Epidermal melanocyte (primary cell): ENCODE results near the gene TCP1.
A peak's percentile ranks its signal among the peaks of the same experiment; 100 is the strongest.
"Not testable (repeated sequence)": the region's sequence is repeated elsewhere in the genome, so short reads cannot be mapped to it uniquely, and the experiment has no call there.

ENCODE experiments used
- DNase-seq: peaks from one replicate; pipeline ENCODE4 v3.0.0; 2011; ENCODE audit warnings: low spot score; ENCODE audit not compliant: insufficient read length

The TCP1 gene

GRCh38 chr6:159778131-159778530 lies 11.3 kb downstream of the TCP1 start:
- DNase-seq = no peak

DNA sequence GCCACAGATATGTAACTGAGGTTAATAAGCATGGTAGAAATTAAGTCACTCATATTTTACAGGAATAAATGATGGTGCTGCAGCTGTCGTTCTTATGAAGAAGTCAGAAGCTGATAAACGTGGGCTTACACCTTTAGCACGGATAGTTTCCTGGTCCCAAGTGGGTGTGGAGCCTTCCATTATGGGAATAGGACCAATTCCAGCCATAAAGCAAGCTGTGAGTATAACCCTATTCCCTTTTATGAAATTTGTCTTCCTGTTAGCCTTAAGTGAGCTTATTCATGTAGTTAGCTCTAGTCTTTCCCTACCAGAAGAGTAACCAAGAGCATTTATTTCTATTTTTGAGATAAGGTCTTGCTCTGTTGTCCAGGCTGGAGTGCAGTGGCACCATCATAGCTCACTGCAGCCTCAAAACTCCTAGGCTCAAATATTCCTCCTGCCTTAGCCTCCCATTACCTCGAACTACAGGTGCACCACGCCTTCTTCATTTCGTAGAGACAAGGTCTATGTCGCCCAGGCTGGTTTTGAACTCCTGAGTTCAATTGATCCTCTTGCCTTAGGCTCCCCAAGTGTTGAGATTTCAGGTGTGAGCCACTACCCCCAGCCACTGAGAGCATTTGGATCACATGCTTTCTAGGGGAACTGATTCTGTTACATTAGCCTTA lies 12.0 kb downstream of the TCP1 start:
- DNase-seq = no peak

DNA sequence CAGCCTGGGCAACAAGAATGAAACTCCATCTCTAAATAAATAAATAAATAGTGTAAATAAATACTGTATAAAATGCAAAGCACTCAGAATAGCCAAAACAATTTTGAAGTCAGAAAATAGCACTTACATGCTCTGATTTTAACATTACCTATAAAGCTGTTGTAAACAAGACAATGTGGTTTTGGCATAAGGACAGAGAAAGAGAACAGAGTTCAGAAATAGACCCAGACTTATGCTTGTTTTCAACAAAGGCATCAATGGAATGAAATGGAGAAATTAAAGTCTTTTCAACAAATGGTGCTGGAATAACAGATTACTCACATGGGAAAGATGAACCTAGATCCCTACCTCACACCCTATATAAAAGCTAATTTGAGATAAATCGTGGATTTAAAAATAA lies 17.2 kb downstream of the TCP1 start:
- DNase-seq = no peak

DNA sequence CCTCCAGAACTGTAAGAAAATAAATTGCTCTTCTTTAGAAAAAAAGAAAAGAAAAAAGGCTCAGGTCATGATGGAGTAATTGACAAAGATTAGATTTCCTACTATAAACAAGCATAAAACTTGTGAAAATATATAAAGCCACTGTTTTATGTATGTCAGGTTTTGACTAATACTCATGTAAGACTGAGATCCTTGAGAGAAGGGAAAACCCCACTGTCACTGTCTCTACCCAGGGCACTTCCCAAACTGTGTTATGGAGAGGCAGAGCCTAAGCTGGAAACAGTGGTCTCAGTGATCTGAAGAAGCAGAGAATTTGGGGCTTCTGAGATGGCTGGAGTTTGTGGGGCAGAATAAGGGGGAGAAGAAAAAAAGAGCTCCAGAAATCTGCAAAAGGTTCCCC lies 19.9 kb downstream of the TCP1 start:
- DNase-seq = no peak

GRCh38 chr6:159766906-159767305 lies 22.5 kb downstream of the TCP1 start:
- no peak for DNase-seq

- no peak for DNase-seq
These were observed 26.6 kb downstream of the TCP1 start for GRCh38 chr6:159762681-159763293.

GRCh38 chr6:159761873-159762680 lies 27.3 kb downstream of the TCP1 start, which contains the start of gene ACAT2:
Gene ACAT2 (plus strand): TSS chr6:159762045. CDS start chr6:159762088, 43 bp downstream.
- DNase-seq = peak; percentile 96

GRCh38 chr6:159761129-159761872 lies 28.1 kb downstream of the TCP1 start:
- no peak for DNase-seq

DNA sequence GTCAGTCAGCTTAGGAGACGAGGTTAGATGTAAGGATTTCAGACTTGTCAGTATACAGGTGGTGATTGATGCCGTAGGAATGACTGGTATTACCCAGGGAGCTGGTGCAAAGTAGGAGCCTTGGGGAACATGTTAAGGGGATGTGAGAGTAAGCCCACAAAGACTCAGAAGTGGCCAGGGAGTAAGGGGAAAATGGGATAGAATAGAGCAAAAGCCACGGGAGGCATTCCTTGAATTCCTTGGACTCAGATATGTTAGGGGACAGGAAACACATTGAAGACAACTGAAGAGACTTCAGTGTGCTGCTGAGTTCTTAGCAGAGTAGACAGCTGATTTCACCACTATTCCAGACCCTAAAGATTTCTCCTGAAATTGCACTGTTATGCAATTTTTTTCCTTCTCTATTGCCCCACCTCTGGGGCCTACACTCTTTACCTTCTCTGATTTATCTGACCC lies 28.8 kb downstream of the TCP1 start:
- DNase-seq = no peak

GRCh38 chr6:159759645-159760044 lies 29.8 kb downstream of the TCP1 start:
- no peak for DNase-seq

DNA sequence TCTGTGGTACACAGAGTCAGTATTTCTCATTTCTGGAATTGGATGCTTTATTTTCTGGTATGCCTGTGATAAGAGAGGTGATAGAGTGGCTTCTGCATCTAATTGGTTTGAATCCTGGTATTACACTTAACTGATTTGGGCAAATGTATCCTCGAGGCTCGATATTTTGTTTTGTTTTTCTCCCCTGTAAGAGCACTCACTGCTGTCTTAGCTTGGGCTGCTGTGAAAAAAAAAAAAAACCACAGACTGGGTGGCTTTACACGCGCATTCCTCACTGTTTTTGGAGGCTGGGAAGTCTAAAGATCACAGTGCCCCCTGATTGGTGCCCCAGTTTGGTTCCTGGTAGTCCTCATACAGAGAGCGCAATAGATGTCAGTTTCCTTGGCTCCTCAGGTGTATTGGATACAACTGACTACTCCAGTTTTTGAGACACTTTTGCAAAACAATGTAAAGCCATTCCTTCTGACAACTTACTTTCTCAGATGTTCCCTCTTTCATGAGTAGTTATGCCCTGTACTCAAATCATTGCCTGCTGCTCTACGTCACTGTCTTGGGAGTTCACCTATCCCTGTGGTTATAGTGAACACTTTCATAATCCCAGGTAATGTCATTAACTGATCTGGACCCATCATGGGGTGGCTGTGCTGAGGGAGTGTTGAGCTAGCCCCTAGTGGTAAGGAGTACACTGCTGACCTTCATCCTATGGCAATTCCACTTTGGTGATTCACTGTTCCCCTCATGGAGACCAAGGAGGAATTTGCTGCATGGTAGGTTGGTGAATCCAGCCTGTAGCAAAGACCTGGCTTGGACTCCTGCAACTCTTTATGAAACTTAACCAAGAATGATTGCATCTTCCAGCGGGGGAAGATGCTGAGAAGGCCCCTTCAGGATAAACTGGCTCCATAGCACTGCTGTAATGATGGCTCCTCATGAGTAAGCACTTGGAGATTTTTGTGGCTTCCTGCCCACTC lies 31.1 kb downstream of the TCP1 start:
- no peak for DNase-seq

- DNase-seq = no peak
These were observed 32.9 kb downstream of the TCP1 start for GRCh38 chr6:159756508-159756907.

DNA sequence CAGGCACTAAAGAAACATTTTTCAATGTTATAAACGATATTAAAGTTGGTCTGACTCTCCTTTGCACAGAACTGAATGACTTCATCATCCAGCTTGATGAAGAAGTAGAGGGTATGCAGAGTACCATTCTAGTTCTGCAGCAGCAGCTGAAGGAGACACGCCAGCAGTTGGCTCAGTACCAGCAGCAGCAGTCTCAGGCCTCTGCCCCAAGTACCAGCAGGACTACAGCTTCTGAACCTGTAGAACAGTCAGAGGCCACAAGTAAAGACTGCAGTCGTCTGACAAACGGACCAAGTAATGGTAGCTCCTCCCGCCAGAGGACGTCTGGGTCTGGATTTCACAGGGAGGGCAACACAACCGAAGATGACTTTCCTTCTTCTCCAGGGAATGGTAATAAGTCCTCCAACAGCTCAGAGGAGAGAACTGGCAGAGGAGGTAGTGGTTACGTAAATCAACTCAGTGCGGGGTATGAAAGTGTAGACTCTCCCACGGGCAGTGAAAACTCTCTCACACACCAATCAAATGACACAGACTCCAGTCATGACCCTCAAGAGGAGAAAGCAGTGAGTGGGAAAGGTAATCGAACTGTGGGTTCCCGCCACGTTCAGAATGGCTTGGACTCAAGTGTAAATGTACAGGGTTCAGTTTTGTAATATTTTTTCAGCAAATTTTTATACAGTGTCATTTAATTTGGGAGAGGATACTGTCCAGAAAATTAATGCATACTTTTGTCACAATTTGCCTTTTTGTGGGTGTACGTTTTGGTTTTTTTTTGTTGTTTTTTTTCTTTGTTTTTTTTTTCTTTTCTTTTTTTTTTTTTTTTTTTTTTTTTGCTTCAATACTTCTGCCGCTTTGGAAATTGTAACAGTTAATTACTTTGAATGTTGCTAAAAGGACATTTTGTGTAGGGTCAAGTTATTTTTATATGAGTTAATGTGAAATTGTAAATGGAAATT lies 34.2 kb downstream of the TCP1 start:
- DNase-seq = no peak

DNA sequence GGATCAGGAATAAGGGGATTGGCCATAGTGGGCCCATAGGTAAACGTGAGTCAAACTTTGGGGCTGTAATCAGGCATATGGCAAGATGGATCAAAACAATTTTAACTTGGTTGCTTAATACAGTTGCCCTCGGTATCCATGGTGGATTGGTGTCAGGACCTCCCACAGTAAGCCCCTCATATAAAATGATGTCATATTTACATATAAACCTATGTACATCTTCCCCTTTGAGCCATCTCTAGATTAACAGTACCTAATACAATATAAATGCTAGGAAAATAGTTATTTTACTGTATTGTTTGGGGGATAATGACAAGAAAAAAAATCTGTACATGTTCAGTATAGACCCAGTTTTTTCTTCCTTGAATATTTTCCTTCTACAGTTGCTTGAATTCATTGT lies 35.0 kb downstream of the TCP1 start:
- no peak for DNase-seq

DNA sequence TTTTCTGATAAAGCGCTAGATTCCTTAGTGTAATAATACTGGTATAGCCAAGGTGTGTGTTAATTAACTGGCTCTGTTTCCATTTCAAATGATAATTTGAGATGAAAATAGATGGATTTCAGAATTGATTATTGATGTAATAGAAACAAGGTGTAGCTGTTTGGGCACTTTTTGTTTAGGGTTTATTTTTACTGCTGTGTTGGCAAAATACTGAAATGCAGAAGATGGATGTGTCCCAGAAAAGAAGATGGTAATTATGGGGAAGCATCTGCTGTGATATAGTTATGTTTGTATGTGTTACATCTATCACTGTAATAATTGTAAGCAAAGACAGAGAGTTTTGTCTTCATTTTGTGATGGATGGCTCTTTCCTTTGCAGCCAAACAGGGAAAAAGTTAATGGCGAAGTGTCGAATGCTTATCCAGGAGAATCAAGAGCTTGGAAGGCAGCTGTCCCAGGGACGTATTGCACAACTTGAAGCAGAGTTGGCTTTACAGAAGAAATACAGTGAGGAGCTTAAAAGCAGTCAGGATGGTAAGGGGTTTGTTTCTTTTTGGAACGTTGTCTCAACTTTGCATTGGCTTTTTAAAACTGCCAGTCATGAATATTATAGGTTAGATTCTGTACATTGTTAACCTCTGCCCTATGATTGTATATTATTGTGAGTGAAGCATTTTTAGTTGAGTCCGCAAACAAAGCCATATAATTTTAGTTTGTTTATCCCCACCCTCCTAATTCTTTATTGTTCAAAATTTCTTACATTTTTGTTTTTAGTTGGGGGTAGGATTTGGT lies 36.1 kb downstream of the TCP1 start:
- DNase-seq = no peak

DNA sequence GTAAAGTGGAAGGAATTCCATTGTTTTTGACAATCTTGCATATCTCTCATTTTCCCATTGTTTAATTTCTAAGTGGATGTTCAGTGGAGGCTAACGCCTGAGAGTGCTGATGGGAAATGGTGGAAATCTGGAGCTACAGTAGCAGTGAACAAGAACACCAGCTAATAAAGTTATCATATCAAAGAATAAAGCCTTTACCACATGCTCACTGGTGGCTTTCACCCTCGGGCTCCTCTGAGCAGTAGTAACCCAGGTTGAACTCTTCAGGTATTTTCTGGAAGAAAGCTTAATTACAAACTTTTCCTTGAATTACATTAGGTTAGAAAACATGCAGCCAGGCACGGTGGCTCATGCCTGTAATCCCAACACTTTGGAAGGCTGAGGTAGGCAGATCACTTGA lies 38.0 kb downstream of the TCP1 start:
- DNase-seq = no peak

DNA sequence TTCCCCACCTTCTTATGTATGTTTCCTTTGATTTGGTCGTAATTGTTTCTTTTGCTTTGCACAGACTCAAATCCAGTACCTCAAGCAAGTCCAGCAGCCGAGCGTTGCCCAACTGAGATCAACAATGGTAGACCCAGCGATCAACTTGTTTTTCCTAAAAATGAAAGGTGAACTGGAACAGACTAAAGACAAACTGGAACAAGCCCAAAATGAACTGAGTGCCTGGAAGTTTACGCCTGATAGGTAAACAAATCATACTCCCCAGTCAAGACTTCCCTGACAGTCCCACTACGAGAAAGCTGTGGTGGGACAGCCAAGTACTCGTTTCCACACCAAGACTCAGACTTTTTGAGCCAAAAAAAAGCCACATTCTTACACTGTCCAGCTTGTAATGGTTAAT lies 41.3 kb downstream of the TCP1 start:
- DNase-seq = not testable (repeated sequence)

GRCh38 chr6:159746759-159747158 lies 42.6 kb downstream of the TCP1 start:
- no peak for DNase-seq

GRCh38 chr6:159745081-159745480 lies 44.3 kb downstream of the TCP1 start:
- DNase-seq = no peak
